Measurements from ENCODE around the gene REXO4.
"Not testable (repeated sequence)": the region's sequence is repeated elsewhere in the genome, so short reads cannot be mapped to it uniquely, and the experiment has no call there.

The REXO4 gene

DNA sequence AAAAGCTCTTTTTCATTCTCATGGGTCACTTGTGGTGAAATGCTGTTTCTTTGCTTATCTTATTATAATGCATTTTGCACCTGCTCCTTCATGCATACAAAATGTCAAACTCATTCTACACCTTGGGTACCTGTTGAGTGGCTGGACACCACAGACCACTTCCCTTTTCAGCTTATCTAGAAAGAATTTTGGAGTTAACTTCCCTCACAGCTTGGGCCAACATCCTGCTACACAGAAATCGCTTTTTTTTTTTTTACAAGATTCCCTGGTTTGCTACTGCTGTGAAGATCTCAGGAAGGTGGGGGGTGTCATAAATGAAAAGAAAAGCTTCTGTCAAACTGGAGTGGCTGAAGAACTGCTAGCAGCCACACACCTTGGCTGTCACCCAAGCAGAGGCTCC is 2.6 kb downstream of the REXO4 start:
- DNase-seq: no peak

DNA sequence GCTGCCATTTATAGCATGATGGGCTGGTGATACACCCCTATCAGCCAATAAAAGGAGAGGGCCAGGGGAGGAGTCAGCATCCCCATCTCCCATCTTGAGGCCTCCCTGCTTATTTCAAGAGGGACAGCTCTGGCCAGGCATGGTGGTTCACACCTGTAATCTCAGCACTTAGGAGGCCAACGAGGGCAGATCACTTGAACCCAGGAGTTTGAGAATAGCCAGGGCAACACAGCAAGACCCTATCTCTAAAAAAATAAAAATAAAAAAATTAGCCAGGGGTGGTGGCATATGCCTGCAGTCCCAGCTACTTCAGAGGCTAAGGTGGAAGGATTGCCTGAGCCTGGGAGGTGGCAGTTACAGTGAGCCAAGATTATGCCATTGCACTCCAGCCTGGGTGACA is 9.8 kb downstream of the REXO4 start:
- DNase-seq: no peak

DNA sequence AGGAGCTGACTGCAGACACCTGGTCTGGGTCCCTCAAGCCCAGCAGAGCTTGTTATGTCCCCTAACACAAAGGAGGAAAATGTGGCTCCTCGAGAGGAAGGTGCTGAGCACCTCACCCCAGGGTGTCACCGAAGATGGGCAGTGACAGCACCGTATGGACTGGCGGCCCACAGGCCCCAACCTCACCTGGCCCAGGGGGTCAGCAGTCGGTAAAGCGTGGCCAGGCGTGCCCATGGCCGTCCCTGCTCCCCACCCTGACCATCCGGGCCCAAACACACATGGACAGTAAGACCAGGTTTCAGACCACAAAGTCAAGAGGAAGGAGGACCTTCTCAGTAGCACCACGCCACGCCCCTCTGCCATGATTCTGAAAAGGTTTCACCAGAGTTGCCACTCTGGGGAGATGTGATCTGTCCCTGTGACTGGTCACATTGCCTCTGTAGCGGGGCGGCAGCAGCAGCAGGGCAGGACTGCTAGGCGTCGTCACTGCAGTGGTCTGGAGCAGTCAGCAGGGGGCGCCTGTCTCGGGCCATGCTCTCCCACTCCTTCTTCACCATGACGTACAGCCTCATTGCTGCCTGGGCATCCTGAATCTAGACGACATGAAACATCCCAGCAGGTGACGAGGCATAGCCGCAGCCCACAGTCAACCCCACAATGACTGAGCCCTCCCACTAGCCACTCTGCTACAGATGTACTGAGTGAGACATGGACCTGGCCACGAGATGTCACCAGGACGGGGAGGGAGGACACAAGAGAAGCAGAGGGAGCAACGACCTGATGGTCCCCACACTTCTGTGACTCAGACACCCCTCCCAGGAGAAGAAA is 11.1 kb downstream of the REXO4 start:
- DNase-seq: peak; percentile 18

DNA sequence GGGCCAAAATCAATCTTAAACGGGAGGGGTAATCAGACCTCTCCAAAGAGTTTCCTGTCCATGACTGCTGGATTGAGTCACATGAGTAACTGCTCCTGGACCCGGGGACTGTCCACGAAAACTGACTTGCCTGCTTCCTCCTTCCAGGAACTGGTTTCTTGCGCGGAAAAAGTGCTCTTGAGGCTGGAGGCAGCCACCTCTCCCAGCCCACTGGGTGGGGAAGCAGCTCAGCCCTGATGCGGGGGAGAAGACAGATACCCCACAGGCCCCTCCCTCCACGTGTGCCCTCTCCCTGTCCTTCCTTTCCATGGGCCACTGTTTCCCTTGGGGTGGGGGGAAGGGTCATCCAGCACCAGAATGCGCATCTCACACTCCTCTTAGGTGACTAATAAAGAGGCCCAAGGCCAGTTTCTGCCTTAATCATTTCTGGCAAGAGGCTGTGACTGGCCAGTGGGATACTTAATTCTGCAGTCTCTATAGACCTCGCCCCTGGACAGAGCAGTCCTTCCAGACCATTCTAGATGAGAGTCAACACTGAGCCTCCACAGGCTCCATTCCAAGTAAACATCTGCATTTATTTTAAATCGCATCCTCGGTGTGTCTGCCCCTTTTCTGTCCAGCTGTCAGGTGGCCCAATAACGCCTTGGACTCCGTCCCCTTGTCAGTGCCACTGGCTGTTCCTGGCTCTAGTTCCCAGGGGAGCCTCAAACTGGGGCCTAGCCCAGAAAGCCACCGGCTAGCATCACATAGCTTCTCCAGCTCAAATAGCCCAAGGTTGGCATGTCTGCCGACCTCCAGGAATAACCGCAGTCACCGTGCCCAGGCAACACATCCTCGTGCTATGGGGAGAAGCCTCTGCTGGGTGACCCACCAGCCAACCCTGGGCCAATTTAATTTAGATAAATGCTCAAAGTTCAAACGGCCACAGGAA is 12.0 kb downstream of the REXO4 start:
- no peak for DNase-seq

DNA sequence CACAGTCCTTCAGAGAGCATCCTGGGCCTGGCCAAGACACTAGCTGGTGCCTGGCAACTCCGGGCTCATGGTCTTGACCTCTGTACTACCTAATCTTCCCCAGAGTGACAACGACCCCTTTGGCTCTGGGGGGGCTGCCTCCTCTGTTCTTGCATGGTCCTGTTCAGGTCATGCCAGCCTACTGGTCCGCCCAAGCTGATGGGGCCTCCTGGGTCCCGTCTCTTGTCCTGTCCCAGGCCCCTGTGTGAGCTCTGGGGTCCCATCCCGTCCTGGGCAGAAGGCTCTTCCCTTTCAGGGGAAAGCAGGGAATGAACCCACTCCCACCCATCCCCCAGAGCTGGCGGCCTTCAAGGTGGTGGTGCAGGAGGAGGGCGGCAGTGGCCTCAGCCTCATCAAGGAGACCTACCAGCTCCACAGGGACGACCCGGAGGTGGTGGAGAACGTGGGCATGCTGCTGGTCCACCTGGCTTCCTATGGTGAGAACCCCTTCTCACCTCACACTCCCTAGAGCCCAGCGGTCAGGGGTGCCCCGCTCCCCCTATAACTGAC is 13.3 kb downstream of the REXO4 start:
- no peak for DNase-seq

DNA sequence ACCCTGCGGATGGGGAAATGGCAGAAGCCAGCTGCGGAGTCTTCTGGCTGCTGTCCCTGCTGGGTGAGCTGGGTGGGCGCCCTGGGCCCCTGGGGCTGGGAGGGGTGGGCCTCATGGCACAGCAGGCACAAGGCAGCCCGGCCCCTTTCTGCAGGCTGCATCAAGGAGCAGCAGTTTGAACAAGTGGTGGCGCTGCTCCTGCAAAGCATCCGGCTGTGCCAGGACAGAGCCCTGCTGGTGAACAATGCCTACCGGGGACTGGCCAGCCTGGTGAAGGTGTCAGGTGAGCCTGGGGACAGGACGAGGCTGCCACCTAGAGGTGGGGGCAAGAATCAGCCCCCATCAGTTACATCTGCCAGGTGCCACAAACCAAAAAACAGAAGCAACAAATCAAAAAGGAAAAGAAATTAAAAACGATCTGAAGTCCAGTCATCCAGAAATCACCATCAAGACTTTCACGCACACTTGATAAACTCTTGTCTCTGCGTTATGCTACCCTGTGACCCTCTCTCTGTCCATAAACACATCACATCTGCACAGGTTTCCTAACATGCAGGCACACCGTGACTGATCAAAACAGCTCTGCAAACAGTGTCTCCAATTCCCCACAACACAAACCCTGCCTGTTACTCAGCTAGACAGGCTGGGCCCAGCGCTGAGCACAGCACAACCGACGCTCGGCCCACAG is 13.9 kb downstream of the REXO4 start:
- peak; percentile 35 for DNase-seq

DNA sequence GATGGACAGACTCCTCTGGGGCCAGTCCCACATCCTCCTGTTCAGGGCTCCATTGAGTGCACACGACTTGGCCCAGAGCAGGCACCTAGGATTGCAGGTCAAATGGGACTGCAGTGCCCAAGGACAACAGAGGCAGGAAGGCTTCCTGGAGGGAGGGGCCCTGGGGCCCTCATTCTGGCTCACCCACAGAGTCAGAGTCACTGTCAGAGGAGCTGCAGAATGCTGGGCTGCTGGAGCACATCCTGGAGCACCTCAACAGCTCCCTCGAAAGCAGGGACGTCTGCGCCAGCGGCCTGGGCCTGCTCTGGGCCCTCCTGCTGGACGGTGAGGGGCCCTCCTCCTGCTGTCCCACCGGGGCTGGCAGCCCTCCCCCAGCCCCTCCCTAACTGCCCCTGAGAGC is 15.1 kb downstream of the REXO4 start:
- DNase-seq: no peak

DNA sequence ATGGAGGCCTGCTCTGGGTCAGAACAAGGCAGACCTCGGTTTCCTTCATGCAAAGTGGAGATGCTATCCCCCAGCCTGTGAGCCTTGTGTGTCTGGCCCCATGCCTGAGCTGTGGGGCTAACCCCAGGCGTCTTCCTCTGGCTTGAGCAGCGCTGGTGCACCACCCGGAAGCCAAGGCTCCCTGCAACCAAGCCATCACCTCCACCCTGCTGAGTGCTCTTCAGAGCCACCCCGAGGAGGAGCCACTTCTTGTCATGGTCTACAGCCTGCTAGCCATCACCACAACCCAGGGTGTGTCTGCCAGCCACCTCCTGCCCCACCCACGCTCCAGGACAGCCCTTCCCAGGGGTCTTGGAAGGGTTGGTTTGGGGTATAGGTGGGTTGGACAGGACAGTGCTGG is 16.2 kb downstream of the REXO4 start:
- no peak for DNase-seq

DNA sequence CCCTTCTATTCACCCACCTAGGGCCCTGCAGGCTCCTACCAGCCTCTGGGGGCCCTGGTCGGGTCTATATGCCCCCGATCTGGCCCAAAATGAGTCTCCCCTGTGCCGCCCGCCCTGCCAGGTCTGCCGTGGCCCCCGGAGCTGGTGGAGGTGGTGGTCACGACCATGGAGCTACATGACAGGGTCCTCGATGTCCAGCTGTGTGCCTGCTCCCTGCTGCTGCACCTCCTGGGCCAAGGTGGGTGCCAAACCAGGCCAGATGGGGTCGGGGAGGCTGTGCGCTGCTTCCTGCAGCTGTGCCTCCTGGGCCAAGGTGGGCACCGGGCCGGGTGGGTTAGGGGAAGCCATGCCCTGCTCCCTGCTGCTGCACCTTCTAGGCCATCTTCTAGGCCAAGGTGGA is 17.5 kb downstream of the REXO4 start:
- DNase-seq: no peak

DNA sequence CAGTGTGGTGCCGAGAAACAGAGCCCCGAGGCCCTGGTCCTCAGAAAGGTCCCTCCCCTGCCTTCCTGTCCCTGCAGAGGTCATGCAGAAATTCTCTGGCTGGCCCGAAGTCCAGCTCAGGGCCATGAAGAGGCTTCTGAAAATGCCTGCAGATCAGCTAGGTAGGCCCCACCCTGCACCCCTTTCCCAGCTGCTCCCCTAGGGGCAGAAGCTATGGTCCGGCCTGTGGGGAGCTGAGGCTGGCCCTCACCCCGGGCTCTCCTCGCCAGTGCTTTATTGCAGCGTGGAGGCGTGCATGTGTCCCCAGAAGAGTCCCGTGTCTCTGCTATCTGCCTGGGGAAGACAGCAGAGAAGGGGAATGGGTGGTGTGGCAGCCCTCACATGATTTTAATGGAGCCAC is 19.9 kb downstream of the REXO4 start:
- DNase-seq: no peak

DNA sequence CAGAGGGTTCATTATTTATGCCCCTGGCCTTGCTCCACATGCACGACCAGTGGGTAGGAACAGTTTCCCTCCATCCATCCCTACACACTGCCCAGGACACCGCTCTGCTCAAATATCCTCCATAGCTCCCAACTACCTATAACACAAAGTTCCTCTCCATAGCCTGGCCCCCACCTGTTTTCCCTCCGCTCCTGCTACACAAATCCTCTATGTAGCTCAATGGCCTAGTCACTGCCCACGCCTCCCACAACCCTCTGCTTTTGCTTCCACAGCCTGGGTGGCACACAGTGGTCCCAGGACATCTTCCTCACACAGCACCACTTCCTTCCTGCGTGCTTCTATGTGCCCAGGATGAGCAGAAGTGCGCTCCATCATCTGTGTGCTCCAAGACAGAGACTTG is 20.4 kb downstream of the REXO4 start:
- DNase-seq: no peak

DNA sequence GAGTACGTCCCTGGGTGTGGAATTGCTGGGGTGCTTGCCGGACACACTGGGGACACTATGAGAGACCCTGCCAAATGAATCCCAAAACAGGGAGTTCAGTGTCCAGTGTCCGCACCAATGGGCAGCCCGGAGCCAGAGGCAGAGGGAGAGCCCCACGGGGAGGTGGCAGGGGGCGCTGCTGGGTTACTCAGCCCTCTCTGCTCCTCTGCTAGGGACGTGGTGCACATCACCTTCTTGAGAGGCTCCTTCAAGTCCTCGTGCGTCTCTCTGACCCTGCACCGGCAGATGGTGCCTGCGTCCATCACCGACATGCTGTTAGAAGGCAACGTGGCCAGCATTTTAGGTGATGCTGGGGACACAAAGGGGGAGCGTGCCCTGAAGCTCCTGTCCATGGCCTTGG is 20.9 kb downstream of the REXO4 start:
- DNase-seq: no peak

DNA sequence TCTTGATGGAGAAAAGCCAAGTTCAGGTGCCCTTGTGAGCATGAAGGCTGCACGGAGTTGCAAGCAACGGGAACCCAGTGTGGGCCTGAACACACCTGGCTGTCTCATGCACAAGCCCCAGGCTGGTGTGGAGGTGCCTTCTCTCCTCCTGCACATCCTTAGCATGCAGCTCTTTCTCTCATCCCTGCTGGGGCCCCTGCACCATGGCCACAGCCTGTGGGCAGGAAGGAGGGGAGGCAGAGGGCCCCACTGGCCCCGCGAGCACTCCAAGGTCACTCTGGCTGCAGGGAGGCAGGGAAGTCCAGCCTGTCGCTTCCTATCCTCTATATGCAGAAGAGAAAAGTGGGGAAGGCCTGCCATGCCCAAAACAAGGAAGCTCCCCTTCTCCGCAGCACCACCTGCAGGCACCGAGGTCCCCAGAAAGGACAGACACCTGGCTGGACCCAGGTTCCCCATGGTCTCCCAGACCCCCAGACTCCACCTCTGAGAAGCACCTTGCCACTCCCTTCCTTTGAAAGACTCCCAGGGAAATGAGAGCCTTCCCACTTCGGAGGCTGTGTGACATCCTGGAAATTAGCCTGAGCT is 23.0 kb downstream of the REXO4 start:
- no peak for DNase-seq

DNA sequence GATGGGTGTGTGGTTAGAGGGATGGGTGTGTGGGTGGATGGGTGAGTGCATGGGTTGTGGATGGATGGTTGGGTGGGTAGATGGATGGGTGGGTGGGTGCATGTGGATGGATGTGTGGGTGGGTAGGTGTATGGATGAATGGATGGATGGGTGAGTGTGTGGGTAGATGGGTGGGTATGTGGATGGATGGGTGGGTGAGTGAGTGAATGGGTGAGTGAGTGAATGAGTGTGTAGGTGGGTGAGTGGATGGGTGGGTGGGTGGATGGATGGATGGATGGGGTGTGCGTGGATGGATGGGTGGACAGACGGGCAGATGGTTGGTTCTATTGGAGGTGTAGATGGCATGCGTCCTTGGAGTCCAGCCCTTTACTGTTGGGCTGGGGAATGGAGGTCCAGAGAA is 24.4 kb downstream of the REXO4 start:
- DNase-seq: no peak

DNA sequence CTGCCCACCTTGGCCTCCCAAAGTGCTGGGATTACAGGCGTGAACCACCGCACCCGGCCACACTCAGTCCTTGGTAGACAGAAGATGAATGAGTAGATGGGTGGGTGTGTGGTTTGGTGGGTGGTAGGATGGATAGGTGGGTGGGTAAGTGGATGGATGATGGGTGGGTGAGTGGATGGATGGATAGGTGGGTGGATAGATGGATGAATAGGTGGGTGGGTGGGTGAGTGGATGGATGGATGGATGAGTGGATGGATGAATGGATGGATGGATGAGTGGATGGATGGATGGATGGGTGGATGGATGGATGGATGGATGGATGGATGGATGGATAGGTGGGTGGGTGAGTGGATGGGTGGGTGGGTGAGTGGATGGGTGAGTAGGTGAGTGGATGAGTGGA is 25.5 kb downstream of the REXO4 start:
- not testable (repeated sequence) for DNase-seq

DNA sequence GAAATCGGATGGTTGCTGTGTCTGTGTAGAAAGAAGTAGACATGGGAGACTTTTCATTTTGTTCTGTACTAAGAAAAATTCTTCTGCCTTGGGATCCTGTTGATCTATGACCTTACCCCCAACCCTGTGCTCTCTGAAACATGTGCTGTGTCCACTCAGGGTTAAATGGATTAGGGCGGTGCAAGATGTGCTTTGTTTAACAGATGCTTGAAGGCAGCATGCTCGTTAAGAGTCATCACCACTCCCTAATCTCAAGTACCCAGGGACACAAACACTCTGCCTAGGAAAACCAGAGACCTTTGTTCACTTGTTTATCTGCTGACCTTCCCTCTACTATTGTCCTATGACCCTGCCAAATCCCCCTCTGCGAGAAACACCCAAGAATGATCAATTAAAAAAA is 26.4 kb downstream of the REXO4 start:
- not testable (repeated sequence) for DNase-seq

DNA sequence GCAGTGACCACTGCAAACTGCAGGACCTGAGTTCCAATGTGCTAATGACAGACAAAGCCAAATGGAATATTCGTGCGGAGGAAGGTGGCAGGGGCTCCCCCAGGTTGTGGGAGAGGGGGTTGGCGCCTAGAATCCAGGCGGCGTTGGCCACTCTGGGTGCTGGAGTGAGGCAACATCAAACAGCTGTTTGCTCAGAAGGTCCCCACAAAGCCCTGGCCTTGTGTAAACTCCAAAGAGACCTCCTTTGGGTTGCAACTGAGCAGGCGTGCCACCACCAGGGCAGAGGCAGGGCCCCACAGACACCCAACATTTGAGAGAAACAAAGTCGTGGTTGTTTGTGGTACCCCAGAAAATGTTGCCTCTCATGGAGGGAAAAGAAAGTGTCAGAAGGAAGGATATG is 27.1 kb downstream of the REXO4 start:
- DNase-seq: no peak

DNA sequence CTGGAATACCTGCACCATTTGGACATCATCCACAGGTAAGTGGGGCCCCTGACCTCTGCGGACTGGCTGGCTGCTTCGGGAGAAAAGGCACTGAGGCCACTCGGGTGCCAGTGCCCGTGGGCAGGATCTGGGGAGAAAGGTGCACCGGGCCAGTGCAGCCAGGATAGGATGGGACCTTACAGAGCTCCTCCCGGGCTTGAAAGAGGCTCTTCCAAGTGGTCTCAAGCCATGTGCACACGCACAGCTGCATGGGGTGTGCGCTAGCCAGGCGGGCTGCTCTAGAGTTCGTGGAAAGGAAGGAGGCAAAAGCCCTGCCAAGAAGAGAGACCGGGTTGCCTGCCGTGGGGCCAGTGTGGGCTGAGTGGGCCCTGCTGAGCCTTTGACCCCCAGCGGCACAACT is 28.2 kb downstream of the REXO4 start:
- DNase-seq: no peak

DNA sequence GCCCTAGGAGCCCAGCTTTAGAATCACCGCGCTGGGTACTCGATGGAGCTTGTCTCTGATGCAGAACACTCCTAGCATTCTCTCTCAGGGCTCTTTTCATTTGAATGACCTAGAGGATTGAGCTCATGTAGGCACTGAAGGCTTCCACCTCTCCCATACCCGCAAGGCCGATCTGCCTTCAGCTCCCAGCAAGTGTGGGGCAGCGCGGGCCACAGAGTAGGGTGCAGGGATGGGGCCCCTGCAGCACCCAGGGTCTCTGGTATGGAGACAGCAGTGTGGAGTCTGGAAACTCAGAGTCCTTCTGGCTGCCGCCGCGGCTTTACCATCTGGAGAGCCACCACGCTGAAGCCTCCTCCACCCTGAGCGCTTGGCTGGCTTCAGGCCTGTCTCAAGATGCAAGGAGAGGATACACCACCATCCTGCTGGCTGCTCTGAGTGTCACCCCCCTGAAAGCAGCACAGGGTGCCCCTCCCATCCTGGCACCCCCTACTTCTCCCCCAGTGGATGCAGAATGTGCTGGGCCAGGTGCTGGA is 28.7 kb downstream of the REXO4 start:
- no peak for DNase-seq

DNA sequence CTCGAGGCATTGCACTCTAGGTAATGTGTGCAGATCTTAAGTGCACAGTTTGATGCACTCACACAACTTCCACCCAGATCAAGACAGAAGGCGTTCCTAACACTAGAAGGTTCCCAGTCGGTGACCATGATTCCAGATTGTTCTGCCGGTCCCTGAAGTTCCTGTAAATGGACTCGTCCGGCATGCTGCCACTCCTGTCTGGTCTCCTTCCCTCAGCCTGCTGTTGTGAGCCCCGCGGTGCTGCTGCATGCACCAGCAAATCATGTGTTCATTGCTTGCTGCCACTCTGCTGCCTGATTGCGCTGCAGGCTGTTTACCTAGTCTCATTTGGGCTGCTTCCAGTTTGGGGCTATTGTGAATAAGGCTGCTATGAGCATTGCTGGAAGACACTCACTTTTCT is 30.1 kb downstream of the REXO4 start:
- DNase-seq: peak; percentile 45

DNA sequence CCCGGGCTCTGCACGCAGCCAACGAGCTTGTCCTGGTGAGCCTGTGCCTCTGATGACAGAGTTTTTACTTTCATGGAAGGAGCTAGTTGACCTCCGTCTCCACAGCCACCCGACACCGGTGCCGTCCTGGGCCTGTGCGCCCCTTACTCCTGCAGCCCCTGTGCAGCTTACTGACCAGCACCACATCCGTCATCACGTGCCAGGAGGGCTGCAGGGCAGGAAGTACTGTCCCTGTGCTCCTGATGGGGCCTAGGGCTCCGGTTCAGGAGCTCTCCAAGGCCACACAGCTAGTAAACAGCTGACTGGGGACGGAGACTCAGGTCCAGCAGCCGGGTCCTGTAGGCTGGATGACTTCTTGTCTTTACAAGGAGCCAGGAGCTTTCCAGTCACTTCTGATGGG is 31.5 kb downstream of the REXO4 start:
- DNase-seq: no peak

DNA sequence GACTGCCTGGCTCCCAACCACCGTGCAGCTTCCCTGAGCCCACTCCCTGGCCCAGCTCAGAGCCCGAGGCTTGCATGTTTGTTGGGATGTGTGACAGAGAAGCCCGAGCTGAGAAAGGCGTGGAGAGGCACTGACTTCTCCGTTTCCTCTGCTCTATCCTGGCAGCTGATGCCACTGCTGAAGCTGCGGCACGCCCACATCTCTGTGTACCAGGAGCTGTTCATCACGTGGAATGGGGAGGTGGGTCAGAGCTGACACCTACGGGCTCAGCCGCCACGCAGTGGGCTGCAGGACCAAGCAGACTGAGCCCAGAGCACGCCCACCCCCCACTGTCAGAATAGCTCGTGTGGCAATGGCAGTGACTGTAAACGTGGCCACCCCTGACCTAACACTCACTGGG is 32.4 kb downstream of the REXO4 start:
- no peak for DNase-seq

All from COR-L47 (cell line).